ENCODE results near the gene TTK. TPM values are rescaled to one million over a fixed set of nuclear protein-coding genes. Genes with fewer than 3 reads are reported as not detected.
"Not testable (repeated sequence)": the region's sequence is repeated elsewhere in the genome, so short reads cannot be mapped to it uniquely, and the experiment has no call there.

Gene TTK
- total RNA-seq, 1 donor from 2014 or later: 5.7 TPM

DNA sequence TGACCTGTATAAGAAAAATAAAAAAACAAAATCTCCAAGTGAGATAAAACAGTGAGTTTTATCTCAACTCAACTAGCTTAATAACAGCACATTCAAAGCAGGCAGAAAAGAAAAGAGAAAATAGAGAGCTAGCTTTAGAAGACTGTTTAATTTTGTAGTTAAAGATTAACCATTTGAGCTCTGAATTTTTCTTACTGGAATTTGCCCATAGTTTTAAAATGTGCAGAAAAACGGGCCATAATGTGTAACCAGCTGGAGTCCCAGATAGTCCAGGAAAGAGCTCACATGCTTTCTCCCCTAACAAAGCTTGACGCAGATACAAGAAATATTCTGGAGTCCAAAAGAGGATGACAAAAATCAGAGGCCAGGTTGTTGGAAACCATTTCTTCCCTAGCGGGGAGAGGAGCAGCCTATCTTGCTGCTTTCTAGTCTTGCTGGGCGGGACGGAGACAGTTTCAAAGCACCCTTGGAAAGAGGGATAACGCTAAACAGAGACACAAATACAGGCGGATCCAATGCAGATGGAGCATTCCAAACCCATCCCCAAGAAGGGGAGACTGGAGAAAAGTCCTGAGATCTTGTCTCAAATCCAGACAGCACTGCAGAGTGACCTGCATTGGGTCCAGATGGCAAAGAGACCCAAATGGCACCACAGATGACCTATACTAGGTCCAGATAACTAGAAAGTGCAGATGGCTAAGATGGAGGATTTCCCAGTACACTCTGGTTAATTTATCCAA lies 16.1 kb downstream of the TTK start:
- FAIRE-seq (no peak), DNase-seq (ENCODE audit: low spot score in 2 of 2) (no peak)

DNA sequence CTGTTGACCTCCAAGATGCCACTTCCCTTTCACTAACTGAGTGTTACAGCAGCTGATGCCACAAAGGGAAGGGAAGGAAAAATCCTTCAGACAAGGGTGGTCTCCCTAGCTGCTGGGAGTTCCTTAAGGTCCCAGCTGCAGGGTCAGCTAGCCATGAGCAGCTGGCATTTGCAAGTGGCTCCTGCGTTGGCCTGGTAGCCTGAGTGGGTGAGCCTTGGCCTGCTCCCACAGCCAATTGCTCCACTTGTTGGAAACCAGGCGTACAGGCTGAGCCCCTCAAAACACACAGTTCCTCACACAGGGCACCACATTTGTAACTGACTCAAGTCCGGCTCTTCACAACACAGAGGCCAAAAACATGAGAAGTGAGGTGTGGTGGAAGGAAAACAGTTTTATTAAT lies 16.7 kb downstream of the TTK start:
- DNase-seq (ENCODE audit: low spot score in 2 of 2): no peak
- no peak for FAIRE-seq

DNA sequence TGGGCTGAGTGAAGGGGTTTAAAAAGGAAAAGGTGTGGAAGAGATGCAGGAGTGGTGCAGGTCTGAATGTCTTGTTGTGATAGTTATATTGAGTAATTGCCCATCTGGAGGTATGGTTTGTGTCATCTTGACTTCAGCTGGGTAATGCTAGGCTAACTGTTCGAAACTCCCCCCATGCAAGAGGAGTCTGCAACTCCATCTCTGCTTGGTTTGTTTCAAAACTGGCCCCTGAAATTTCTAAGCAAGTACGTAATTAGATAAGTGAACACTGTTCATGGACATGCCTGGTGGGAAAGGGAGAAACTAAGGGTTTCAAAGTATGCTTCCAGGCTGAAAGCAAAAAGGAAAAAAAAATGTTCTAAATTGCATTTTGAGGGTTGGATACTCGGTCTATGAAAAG lies 17.1 kb downstream of the TTK start:
- FAIRE-seq (no peak), DNase-seq (ENCODE audit: low spot score in 2 of 2) (no peak)

DNA sequence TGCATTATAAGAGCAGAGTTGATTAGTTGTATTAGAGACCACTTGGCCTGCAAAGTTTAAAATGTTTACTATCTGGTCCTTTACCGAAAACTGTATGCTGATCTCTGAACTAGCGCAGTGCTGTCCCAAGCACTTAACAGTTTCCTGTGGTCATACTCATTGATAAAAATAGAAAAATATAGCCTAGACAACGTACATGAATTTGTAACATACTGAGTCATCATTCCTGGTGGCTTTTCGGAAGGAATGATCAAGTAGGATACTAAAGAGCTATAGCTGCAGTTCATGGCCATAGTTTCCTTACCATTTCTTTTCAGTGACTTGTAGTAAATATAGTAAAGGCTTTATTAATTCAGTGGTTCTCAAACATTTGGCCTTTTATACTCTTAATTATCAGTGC lies 18.4 kb downstream of the TTK start:
- DNase-seq (ENCODE audit: low spot score in 2 of 2) (no peak), FAIRE-seq (no peak)

DNA sequence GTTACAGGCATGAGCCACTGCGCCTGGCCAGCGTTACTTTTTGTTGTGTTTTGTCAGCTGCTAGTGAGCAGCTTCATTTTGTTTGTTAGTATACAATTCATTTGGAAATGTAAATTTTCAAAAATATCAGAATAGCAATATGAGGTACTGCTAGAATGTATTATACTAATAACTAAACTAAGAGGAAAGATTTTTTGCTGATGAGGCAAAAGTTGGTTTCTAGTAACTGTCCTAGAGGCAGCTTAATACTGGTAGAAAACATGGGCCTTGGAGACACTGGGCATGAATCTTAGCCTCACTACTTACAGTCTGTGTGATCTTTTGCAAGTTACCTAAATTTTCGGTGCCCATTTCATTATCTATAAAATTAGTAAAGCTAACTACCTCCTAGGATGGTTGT lies 24.1 kb downstream of the TTK start:
- FAIRE-seq: no peak
- DNase-seq (ENCODE audit: low spot score in 2 of 2): no peak

DNA sequence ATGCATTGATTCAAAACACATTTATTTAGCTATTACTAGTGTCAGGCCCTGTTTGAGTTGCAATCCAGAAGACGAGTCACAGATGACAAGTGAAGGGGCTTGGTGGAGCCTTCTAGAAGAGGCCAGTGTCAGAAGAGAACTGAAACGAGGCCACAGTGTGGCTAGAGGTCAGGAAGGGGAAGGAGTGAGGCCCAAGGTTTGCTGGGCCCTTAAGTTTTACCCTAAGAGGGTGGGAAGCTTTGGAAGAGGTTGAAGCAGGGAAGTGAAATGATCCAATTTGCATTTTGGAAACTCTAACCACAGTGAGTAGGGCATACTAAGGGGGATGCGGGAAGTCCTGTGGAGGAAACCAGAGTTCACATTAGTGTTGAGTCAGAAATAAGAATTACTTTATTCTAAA lies 25.0 kb downstream of the TTK start:
- FAIRE-seq (no peak), DNase-seq (ENCODE audit: low spot score in 2 of 2) (no peak)

DNA sequence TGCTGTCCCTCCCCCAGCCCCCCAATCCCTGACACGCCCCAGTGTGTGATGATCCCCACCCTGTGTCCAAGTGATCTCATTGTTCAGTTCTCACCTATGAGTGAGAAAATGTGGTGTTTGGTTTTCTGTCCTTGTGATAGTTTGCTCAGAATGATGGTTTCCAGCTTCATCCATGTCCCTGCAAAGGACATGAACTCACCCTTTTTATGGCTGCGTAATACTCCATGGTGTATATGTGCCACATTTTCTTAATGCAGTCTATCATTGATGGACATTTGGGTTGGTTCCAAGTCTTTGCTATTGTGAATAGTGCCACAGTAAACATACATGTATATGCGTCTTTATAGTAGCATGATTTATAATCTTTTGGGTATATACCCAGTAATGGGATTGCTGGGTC lies 43.8 kb downstream of the TTK start:
- not testable (repeated sequence) for FAIRE-seq; DNase-seq (ENCODE audit: low spot score in 2 of 2)

DNA sequence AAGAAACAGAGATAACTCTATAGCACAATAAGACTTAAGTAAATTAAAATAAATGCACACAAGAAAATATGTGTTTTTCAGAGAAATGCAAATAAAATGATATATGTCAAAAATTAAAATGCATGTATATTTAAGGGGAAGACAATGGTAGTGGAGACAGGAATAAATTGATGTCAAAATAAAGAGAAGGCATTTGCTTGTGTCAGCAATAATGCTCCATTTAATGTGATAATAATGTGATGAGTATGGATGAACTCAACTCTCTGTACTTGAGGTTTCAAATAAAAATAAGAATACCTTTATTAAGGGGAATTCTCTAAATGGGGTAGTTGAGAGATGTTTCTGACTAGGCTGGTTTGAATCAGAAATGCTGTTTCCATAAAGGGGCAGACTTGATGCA lies 56.3 kb downstream of the TTK start:
- FAIRE-seq: no peak
- no peak for DNase-seq (ENCODE audit: low spot score in 2 of 2)

DNA sequence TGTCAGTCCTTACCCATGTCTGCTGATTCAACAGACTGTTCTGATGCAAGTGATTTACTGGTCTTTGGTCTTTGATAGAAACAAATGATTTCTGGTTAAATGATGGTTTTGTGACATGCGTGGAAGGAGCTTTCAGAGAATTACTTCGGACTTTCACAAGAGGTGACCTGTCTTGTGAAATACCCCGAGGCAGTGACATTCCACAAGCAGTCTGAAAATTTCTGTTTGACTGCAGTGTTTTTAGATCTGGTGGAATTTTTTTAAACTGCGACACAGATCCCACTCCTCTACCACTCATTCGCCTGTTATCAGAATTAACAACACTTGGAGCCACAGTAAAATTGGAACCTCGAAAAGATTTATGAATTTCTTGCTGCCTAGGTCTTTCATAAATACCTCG lies 63.7 kb downstream of the TTK start:
- not testable (repeated sequence) for FAIRE-seq; DNase-seq (ENCODE audit: low spot score in 2 of 2)

DNA sequence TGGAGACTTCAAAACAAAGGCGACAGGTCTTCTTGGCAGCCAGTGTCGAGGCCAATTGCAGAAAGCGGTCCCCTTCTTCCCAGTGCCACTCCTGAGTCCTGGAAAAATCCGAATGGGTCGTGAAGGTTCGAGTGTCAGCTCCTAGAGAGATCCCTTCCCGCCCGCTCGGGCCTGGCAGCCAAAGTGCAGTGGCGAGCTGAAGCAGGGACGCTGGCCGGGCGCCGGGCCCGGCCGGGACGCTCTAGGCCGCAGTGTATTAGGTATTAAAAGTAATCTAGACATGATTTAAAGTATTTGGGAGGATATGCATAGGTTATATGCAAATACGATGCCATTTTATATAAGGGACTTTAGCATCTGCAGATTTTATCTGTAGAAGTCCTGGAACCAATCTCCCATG lies 66.0 kb downstream of the TTK start:
- not testable (repeated sequence) for FAIRE-seq; DNase-seq (ENCODE audit: low spot score in 2 of 2)

DNA sequence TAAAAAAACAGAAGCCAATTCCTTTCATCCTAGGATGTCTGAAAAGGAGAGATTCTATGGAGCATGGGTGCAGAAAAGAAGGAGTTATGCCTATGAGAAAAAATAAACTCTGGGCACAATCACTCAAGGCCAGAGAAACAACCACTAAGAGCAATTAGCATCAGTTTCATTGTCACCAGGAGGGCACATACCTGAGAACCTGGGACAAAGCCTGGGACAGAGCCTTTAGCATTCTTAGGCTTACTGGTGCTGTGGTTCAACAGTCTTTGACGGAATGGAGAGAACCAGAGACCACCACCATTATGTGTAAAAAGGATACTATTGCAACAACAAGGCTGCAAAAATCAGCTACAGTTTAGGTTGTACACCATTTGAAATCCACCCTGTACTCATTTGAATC lies 72.6 kb downstream of the TTK start:
- DNase-seq (ENCODE audit: low spot score in 2 of 2) (no peak), FAIRE-seq (no peak)

DNA sequence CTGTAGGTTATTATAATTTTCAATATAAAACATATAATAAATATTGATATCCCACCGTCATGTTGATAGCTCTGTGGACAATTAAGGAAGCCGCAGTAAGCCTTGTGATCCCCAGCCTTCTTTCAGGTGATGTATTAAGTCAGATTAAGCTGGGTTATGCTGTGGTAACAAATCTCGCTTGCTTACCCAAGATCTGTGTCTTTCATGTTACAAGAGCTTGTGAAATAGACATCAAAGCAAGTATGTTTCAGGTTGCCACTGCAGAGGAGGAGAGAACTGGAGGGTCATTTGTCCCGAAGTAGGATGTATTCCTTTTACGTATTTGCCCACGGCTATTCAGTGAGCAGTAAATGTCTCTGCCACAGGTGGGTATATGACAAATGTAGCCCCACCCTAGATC lies 84.2 kb downstream of the TTK start:
- DNase-seq (ENCODE audit: low spot score in 2 of 2) (no peak), FAIRE-seq (no peak)

DNA sequence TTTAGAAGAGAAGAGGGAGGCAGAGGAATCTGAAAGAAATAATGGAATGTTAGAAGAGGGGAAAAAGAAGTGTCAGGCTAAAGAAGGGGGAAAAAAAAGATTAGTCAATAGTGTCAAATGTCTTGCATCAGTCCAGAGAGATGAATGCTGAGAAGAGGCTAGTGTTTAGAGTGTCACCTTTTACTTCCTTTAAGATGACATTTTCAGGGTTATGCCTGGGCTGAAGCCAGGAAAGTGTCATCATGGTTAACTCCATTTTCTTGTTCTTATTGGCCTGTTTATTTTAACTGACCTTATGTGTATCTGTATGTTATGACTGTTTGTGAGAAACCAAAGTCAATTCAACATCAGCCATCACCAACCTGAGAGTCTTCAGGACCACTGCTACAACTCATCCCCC lies 87.1 kb downstream of the TTK start:
- FAIRE-seq: no peak
- no peak for DNase-seq (ENCODE audit: low spot score in 2 of 2)

Other genes starting within 250 kb of the TTK start
- gene ELOVL4, start 57.1 kb upstream of the TTK start, total RNA-seq: 49.3 TPM
- gene BCKDHB, start 102.0 kb downstream of the TTK start, total RNA-seq: 14.7 TPM